Measurements from ENCODE around the gene RADIL.

RADIL gene

GRCh38 chr7:4882169-4883032 lies 1.1 kb downstream of the RADIL start:
- peak in 31 of 58 donors; percentile 10 to 63 (median 22) for DNase-seq

DNA sequence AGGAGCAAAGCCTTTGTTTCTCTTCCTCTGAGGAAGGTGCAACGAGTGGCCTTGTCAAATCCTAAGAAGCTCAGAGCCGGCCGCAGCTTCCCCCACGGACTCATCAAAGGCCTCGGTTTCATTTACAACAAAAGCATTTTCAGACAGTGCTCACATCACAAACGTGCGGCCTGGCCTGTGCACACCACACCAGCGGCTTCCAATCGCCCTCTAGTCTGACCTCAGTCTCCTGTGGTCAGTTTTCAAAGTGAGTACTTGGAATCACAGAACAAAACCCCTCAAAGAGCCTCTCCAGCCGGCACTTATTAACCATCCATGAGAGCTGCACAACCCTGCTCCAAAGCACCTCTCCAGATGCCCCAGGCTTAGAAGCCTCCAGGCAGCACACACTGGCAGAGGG lies 3.3 kb downstream of the RADIL start:
- DNase-seq, result no peak

GRCh38 chr7:4879396-4880081 lies 4.0 kb downstream of the RADIL start:
- peak in 4 of 58 donors; percentile 9 to 21 (median 12) for DNase-seq

- DNase-seq, result peak in 10 of 58 donors; percentile 4 to 50 (median 19)
Measured at GRCh38 chr7:4878336-4879335, 4.9 kb downstream of the RADIL start.

- no peak for DNase-seq
Measured at GRCh38 chr7:4876586-4876985, 6.9 kb downstream of the RADIL start.

DNA sequence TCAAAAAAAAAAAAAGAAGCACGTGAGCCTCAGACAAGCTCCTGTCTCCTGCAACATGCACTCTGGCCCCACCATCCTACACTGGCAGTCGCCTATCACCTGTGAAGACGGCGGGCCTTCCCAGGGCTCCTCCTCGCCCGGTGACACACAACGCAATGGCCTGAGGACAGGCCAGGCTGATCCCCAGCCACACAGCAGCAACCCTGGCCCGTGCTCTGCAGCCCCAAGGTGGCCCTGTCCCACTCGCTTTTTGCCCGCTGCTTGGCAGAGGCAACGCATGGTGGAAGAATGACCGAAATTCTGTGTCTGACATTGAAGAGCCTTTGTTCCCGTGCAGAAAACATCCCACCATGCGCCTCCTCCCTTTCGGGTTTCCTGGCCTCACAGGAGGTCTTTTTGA lies 8.1 kb downstream of the RADIL start:
- DNase-seq, result no peak

- DNase-seq, result peak in 1 of 58 donors; percentile 12
Measured at GRCh38 chr7:4873071-4873944, 10.2 kb downstream of the RADIL start.

DNA sequence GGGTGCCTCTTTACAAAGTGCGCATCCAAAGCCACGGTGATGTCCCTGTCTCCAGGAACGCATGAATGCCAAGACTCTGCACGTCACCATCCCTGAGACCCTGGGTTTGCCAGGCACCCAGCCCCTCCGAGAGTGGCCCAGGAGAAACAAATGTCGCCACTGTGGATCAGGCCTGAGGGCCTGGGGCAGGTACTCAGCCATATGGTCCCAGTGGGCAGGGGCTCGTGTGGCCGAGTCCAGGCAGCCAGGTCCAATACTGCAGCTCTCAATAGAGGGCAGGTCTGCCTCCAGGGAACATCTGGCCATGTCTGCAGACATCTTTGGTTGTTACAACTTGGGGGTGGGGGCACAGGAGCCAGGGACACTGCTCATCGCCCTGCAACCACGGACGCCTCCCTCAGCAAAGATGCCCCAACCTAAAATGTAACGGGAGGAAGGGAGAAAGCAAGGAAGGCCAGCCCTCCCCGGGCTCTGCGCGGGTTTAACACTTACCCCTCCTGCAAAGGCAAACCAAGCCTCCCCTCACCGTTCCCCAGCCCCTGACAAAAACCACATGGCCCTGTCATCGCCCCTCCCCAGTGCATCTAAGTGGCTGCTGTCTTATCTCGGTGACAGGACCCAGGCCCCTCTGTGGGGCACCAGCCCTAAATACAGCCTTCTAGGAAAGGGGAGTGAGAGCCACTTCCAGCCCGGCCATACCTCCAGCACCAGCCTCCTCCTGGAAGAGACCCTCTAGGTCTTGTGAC lies 11.4 kb downstream of the RADIL start:
- no peak for DNase-seq

DNA sequence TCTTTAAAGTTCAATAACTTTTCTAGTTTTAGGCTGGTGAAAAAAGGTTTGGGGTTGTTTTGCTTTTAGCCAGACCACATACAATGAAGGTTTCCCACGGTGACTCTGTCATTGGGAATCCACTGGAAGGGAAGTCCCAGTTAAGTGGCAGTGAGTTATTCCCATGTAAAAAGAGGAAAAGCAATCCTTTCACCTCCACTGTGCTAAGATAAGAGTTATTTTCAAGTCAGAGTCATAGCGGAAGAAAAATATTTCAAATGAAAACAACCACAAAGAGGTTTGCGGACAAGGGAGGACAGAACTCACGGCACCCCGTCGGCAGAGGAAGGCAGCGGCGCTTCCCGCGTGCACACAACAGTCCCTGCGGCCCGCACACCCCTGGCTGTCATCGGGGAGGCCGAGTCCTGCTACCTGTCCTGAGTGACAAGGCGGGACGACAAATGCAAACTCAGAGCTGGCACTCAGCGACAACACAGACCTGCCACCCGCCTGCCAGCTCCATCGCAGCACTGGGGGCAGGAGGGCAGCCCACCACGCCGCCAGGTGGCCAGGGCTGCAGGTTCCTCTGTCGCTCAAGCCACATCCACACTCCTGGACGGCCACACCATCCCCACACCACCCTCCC lies 12.3 kb downstream of the RADIL start:
- no peak for DNase-seq

- DNase-seq, result no peak
Measured at GRCh38 chr7:4868493-4868892, 15.0 kb downstream of the RADIL start.

DNA sequence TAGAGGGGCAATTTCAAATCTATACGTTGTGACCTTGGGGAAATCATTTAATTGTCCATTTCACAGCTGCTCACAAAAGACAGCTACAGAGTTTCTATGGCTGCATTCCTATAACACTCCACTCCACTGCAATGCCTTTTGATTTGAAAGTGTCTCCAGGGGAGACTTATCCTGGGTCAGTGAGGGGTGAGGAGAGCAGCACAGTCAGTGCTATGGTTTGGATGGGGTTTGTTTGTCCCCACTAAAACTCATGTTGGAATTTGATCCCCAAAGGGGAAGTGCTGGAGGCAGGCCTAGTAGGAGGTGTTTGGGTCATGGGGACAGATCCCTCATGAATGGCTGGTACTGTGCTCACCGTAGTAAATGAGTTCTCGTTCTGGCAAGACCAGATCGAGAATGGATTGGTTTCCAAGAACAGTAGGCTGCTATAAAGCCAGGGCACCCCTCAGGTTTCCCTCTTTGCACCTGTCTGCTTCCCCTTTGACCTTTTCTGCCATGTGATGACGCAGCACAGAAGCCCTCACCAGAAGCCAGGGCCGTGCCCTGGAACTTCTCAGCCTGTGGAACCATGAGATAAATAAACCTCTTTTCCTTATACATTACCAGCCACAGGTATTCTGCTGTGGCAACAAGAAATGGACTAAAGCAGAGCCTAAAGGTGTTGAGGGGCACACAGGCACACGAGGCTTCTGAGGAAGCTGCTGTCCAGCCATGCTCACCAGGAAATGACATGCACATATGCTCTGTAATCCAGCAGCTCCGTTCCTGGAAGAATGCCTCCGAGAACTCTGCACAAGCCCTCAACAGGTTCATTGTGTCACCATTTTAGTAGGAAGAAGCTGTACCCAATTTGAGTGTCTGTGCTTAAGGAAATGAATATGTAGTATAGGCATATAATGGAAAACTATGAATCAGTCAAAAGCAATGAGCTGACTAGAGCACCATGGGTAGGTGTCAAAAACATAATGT lies 16.7 kb downstream of the RADIL start:
- no peak for DNase-seq

DNA sequence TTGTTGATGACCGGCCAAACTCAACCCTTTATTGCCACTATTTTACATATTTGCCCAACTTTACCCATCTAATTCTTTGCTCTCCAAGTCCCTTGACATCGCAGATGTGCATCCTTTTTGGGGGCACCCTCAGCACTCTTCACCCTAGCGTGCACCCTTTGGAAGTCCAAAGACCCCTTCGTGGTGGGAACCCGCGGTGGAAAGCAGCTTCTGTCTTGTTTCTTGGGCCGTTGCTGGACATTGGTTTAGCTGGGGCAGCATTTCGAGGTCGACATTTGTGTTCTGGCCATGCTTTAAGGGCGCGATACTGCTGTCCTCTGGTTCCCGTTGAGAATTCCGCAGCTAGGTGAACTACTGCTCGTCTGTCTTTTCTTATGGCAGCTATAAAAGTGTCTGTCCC lies 21.4 kb downstream of the RADIL start:
- DNase-seq, result no peak

GRCh38 chr7:4861673-4862072 lies 21.8 kb downstream of the RADIL start, which contains the start of gene PAPOLB:
Gene PAPOLB, minus strand, starts transcription at chr7:4862030. Its CDS starts 220 bp downstream, at chr7:4861810.
- no peak for DNase-seq

GRCh38 chr7:4861227-4861626 lies 22.3 kb downstream of the RADIL start:
- no peak for DNase-seq

DNA sequence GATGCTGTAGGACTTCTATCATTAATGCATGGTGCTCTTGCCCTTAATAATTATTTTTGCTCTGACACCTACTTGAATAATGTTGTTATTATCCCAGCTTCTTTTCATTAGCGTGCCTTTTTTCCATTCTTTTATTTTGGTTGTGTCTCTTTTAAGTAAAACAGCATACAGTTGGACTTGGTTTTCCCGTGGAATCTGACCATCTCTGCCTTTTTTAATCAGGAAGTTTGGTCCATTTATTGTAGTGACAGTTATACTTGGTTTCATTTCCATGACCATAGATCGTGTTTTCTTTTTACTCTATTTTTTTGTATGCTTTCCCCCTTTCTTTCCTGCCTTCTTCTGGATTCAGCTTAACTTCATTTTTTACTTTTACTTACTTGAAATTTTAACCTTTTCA lies 26.3 kb downstream of the RADIL start:
- DNase-seq, result no peak

- DNase-seq, result no peak
Measured at GRCh38 chr7:4856336-4857057, 27.0 kb downstream of the RADIL start.

- no peak for DNase-seq
Measured at GRCh38 chr7:4854916-4855315, 28.6 kb downstream of the RADIL start.

Data from anterior cingulate cortex (tissue), 58 donors.